NCI-H446 treated with DMSO at 0.1 percent for 48 hours (cell line): ENCODE data around the gene POLR1F.
A peak's percentile ranks its signal among the peaks of the same experiment; 100 is the strongest.

ENCODE experiments used
- DNase-seq: peaks from one replicate; lab custom pipeline; 2025; lab: John Stamatoyannopoulos, UW

The POLR1F gene

GRCh38 chr7:19675816-19676215 lies 33.0 kb downstream of the POLR1F start:
- DNase-seq, result no peak

- DNase-seq, result no peak
These were observed 34.4 kb downstream of the POLR1F start for GRCh38 chr7:19674266-19674960.

GRCh38 chr7:19670806-19671205 lies 38.0 kb downstream of the POLR1F start:
- DNase-seq, result no peak

- peak; percentile 50 for DNase-seq
These were observed 43.3 kb downstream of the POLR1F start for GRCh38 chr7:19665399-19666008.

GRCh38 chr7:19663816-19664462 lies 44.9 kb downstream of the POLR1F start:
- DNase-seq, result no peak

- no peak for DNase-seq
These were observed 60.0 kb downstream of the POLR1F start for GRCh38 chr7:19648791-19649190.
